Measurements from ENCODE around the gene IFI6.

- TF ChIP-seq CTCF (IDR thresholded peaks at IDR 0.05) (no peak), POLR2A (IDR thresholded peaks at IDR 0.05) (no peak)
These were observed 26.9 kb downstream of the IFI6 start for GRCh38 chr1:27645071-27645415.
